Mesangial cell (primary cell): Measurements from ENCODE around the gene SPON1. TPM values are rescaled to one million over a fixed set of nuclear protein-coding genes. Genes with fewer than 3 reads are reported as not detected.

Source experiments
- total RNA-seq: library from RNA; depleted of rRNA; stranded (reverse); fragments of >200 nt; gene quantifications from 2 replicates; pipeline ENCODE4 v1.2.3, GENCODE V29; 2015

The SPON1 gene
- 0.33 and 3.5 TPM in 2 replicates for total RNA-seq

GRCh38 chr11:13962562-13963168 is at the start of gene SPON1:
Gene SPON1 (plus strand): TSS chr11:13962723. CDS start chr11:13962905, 182 bp downstream.

